Colonic mucosa (tissue), 4 donors: ENCODE results near the gene RFTN1. TPM values are rescaled to one million over a fixed set of nuclear protein-coding genes. Genes with fewer than 3 reads are reported as not detected.

ENCODE experiments used
- DNase-seq: peaks from one replicate; pipeline ENCODE4 v3.0.0-alpha.2; 2020
- H3K27ac ChIP-seq: fragments of 200-600 bp; one replicate; pipeline ENCODE4 v1.8.0; 2021
- H3K27me3 ChIP-seq: fragments of 200-600 bp; one replicate; pipeline ENCODE4 v1.8.0; 2021
- H3K36me3 ChIP-seq: fragments of 200-600 bp; one replicate; pipeline ENCODE4 v1.8.0; 2021
- H3K4me1 ChIP-seq: fragments of 200-600 bp; one replicate; pipeline ENCODE4 v1.8.0; 2021; ENCODE audit warnings: mild to moderate bottlenecking
- H3K4me3 ChIP-seq: fragments of 200-600 bp; one replicate; pipeline ENCODE4 v1.8.0; 2021
- H3K9ac ChIP-seq, 2 donors: one replicate each; pipeline ENCODE4 v1.7.0; 2013; ENCODE audit warnings: control low read depth in 2 of 2, low read depth in 2 of 2, low read length in 2 of 2
- H3K9me3 ChIP-seq: fragments of 200-600 bp; one replicate; pipeline ENCODE4 v1.8.0; 2021
- CTCF ChIP-seq: fragments of 200-600 bp; IDR thresholded peaks from one replicate; pipeline ENCODE4 v1.8.0; 2022; ENCODE audit warnings: antibody characterized with exemption, mild to moderate bottlenecking
- intact Hi-C: fragments of 100-400 bp; cut with DNase I; formaldehyde crosslinking; loops from one replicate; pipeline ENCODE4 v1.14.1; 2022
- total RNA-seq, 2 donors: library from RNA; stranded (reverse); fragmentation: NEBNext Ultra II Directional in 1 of 2; extraction: Animal tissue kit (Norgen Biotek cat#: 25700) in 1 of 2; gene quantifications; one replicate each; pipeline ENCODE4 v1.2.1, GENCODE V29; 2021
- donor health status: healthy.
- donor health status: DM: no; HTN: no; CAD: no.
- donor health status: DM: no; HTN: no; CAD: no.

The RFTN1 gene
- total RNA-seq, 2 donors from 2014 or later, result 4.0 to 10.2 TPM

DNA sequence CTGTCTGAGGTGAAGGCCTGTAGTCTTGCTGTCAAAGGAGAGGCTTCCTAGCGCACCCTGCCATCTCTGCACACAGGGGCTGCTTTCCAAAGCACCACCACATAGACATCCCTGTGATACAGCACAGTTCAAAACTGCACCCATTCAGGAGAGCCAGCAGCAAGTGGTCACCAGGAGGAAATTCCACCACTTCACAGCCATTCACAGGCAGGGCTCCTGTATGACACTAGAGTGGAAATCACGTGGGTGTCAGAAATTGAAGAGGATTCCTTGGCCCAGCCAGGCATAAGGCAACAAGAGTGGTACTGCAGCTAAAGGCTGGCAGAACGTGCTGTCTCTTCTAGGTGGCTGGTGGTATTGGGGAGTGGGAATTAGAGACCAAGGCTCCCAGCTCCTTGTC lies 102.8 kb downstream of the RFTN1 start:
- H3K9ac ChIP-seq, result no peak overlapping the region
- no peaks in the 10 kb centered on the region for H3K27me3 ChIP-seq
- no peak for DNase-seq
- no peaks in the 10 kb centered on the region for H3K9me3 ChIP-seq
- intact Hi-C loops, result no loop called here
- no peak for TF ChIP-seq CTCF
- no peaks in the 10 kb centered on the region for H3K36me3 ChIP-seq
- H3K27ac ChIP-seq, result no peak overlapping the region
- H3K4me3 ChIP-seq, result no peak overlapping the region
- H3K4me1 ChIP-seq, result no peaks in the 10 kb centered on the region

DNA sequence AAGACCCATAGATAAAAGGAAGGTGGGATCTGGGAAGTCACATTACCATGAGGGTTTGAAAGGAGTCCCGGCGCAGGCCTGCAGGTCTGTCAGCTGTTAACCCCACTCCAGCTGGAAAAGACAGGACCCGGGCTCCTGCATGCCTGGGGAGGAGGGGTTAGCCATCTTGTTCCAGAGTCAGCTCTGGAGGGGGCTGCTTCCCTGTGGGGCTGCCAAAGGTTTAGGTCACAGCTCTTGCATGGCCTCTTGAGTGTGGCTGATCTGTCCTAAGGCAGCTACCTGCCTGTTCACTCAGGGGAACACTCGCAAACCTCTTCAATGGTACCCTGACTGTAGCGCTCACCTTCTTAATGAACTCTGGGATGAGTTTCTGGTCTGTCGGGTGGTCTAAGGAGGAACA lies 104.5 kb downstream of the RFTN1 start:
- no peak for DNase-seq
- H3K27ac ChIP-seq, result no peak overlapping the region

DNA sequence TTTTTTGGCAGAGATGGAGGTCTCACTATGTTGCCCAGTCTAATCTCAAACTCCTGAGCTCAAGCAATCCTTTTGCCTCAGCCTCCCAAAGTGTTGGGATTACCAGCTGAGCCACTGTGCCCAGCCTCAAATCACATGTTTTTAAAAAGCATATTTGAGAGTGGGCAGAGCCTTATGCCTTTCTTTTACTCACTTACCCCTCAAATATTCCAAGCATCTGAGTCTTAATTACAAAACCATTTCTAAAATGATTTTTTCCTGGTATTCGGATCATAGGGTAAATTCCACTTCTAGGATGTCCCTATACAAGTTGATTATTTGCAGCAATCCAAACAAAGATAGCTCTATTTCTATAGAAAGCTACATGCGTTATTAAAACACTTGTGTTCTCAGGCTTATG lies 106.1 kb downstream of the RFTN1 start:
- Histone ChIP-seq H3K9me3 (no peaks in the 10 kb centered on the region), H3K27ac (no peak overlapping the region), H3K9ac (no peak overlapping the region), H3K36me3 (no peaks in the 10 kb centered on the region), H3K4me3 (no peak overlapping the region), H3K4me1 (no peaks in the 10 kb centered on the region), H3K27me3 (no peaks in the 10 kb centered on the region)
- intact Hi-C loops, result no loop called here
- TF ChIP-seq CTCF, result no peak
- DNase-seq, result no peak

More for the DNA sequence above, 104.5 kb downstream of the RFTN1 start:
- Histone ChIP-seq H3K4me3 (no peak overlapping the region), H3K36me3 (no peaks in the 10 kb centered on the region), H3K27me3 (no peaks in the 10 kb centered on the region), H3K9ac (no peak overlapping the region), H3K4me1 (no peaks in the 10 kb centered on the region), H3K9me3 (no peaks in the 10 kb centered on the region)
- TF ChIP-seq CTCF, result no peak
- intact Hi-C loops, result no loop called here

DNA sequence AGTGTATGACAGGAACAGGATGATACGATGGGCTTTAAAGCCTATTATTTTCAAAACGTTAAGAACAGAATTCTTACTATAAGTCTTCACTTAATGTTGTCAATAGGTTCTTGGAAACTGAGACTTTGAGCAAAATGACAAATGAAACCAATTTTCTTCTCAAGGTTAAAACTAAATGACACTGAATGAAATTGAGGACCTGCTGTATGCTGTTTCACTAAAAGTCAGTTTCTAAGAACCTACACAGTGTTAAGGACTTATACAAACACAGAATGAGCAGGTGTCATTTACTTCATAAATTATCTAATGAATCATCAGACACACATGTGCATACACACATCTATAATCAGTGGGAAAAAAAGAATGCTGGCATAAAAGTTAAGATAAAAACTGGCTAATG lies 106.9 kb downstream of the RFTN1 start:
- intact Hi-C loops, result no loop called here
- Histone ChIP-seq H3K9me3 (no peaks in the 10 kb centered on the region), H3K4me1 (no peaks in the 10 kb centered on the region), H3K4me3 (no peak overlapping the region), H3K36me3 (no peaks in the 10 kb centered on the region), H3K27ac (no peak overlapping the region), H3K9ac (no peak overlapping the region), H3K27me3 (no peaks in the 10 kb centered on the region)
- no peak for DNase-seq
- TF ChIP-seq CTCF, result no peak

- no peaks in the 10 kb centered on the region for H3K27me3 ChIP-seq
- no peak overlapping the region for H3K27ac ChIP-seq
- no peaks in the 10 kb centered on the region for H3K4me1 ChIP-seq
- H3K9ac ChIP-seq, result no peak overlapping the region
- H3K9me3 ChIP-seq, result no peaks in the 10 kb centered on the region
- DNase-seq, result no peak
- H3K36me3 ChIP-seq, result no peaks in the 10 kb centered on the region
- intact Hi-C loops, result no loop called here
- TF ChIP-seq CTCF, result no peak
- no peak overlapping the region for H3K4me3 ChIP-seq
Measured at GRCh38 chr3:16406166-16406565, 107.3 kb downstream of the RFTN1 start.
